Right cardiac atrium (tissue), 5 donors: ENCODE data around the gene SCART1. TPM values are rescaled to one million over a fixed set of nuclear protein-coding genes. Genes with fewer than 3 reads are reported as not detected.
A peak's percentile ranks its signal among the peaks of the same experiment; 100 is the strongest.

Experiments
- ATAC-seq, 2 donors: fragments of 200-7000 bp; cut with Tn5 transposase; one replicate each; pipeline versions ENCODE4 v1.8.0 to v1.9.1; 2020; ENCODE audit warnings: moderate library complexity in 2 of 2, mild to moderate bottlenecking in 1 of 2
- DNase-seq, 3 donors: peaks; one replicate each; pipeline ENCODE4 v3.0.0-alpha.2; 2020
- H3K27ac ChIP-seq: one replicate; pipeline ENCODE4 v1.5.1; 2013; ENCODE audit warnings: mild to moderate bottlenecking, low read length, control low read depth, moderate library complexity
- H3K27me3 ChIP-seq: one replicate; pipeline ENCODE4 v1.6.1; 2013; ENCODE audit not compliant: control insufficient read depth, insufficient read depth
- H3K4me1 ChIP-seq: one replicate; pipeline ENCODE4 v1.6.1; 2013; ENCODE audit warnings: low read length; ENCODE audit not compliant: control insufficient read depth, insufficient read depth
- H3K4me3 ChIP-seq: one replicate; pipeline ENCODE4 v1.5.1; 2013; ENCODE audit warnings: low read length, control low read depth
- H3K9me3 ChIP-seq: one replicate; pipeline ENCODE4 v1.6.1; 2013; ENCODE audit warnings: low read length; ENCODE audit not compliant: control insufficient read depth
- whole genome bisulfite sequencing: extraction: QIAGEN DNeasy Blood & Tissue Kit; methylation state at CpG from one replicate; pipeline ENCODE4 v1.1.7; 2013; 5-methylcytosine and 5-hydroxymethylcytosine counted together
- intact Hi-C, 4 donors: fragments of 100-400 bp; cut with DNase I; formaldehyde crosslinking; loops; one replicate each; pipeline versions ENCODE4 v1.11.0 to v1.14.0; 2022 to 2023
- polyA plus RNA-seq: library from polyadenylated mRNA; stranded (reverse); fragments of 200-250 nt; gene quantifications from one replicate; pipeline ENCODE4 v1.2.3, GENCODE V29; 2013
- total RNA-seq, 4 donors: library from RNA; stranded (reverse); fragmentation: NEBNext Ultra II Directional; extraction: Animal tissue kit (Norgen Biotek cat#: 25700); gene quantifications; one replicate each; pipeline ENCODE4 v1.2.1, GENCODE V29; 2021
- donor health status: healthy with polysubstance abuse.
- donor health status: DM: no; HTN: yes; CAD: no.
- donor health status: DM: no; HTN: no; CAD: no.
- donor health status: DM: no; HTN: yes; CAD: no; lungs with severe emphysema.
- donor health status: DM: yes; HTN: yes; CAD: no.

Gene SCART1
- total and polyA plus RNA-seq, 5 donors: 0.29 to 1.4 (median 0.82) TPM

- WGBS: 52% methylated on average over 80 of the region's 80 CpGs
- Histone ChIP-seq H3K27ac (no peak overlapping the region), H3K27me3 (no peaks in the 10 kb centered on the region), H3K4me3 (no peak overlapping the region), H3K9me3 (no peaks in the 10 kb centered on the region), H3K4me1 (no peaks in the 10 kb centered on the region)
- intact Hi-C loops: no loop called here
- DNase-seq (peak in 2 of 3 donors; percentile 29 to 51), ATAC-seq (peak; percentile 23 to 43)
Observed at GRCh38 chr10:133445751-133446708, 7.7 kb upstream of the SCART1 start.

DNA sequence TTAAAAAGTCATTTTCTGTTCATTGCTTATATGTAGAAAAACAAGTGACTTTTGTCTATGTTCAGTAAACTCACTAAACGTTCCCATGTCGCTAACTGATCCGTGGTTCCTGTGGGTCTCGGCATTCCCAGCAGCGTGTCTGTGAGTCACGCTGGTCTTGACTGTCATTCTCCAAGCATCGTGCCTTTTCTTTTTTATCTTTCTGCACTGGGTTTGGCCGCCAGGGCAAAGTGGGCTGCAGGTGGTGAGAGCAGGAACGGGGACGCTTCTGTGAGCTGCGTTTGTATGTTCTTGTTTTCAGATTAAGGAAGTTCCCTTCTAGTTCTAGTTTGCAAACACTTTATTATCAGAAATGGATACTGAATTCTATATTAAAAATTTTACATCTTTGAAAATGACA lies 6.8 kb upstream of the SCART1 start:
- Histone ChIP-seq H3K27ac (no peak overlapping the region), H3K4me3 (no peak overlapping the region), H3K9me3 (no peaks in the 10 kb centered on the region), H3K27me3 (no peaks in the 10 kb centered on the region), H3K4me1 (no peaks in the 10 kb centered on the region)
- DNase-seq (no peak), ATAC-seq (no peak)
- intact Hi-C loops: no loop called here
- WGBS: 81% methylated on average over 11 of the region's 11 CpGs

GRCh38 chr10:133448120-133448519 lies 5.6 kb upstream of the SCART1 start:
- no peaks in the 10 kb centered on the region for H3K9me3 ChIP-seq
- no peak for DNase-seq
- no peak overlapping the region for H3K27ac ChIP-seq
- no peaks in the 10 kb centered on the region for H3K4me1 ChIP-seq
- H3K27me3 ChIP-seq: no peaks in the 10 kb centered on the region
- no peak overlapping the region for H3K4me3 ChIP-seq
- intact Hi-C loops: no loop called here
- ATAC-seq: no peak

- Histone ChIP-seq H3K9me3 (no peaks in the 10 kb centered on the region), H3K27ac (no peak overlapping the region), H3K4me1 (no peaks in the 10 kb centered on the region), H3K4me3 (no peak overlapping the region), H3K27me3 (no peaks in the 10 kb centered on the region)
- intact Hi-C loops: no loop called here
- ATAC-seq (no peak), DNase-seq (no peak)
- WGBS: 53% methylated on average over 4 of the region's 4 CpGs
Observed at GRCh38 chr10:133451346-133451745, 2.4 kb upstream of the SCART1 start.

DNA sequence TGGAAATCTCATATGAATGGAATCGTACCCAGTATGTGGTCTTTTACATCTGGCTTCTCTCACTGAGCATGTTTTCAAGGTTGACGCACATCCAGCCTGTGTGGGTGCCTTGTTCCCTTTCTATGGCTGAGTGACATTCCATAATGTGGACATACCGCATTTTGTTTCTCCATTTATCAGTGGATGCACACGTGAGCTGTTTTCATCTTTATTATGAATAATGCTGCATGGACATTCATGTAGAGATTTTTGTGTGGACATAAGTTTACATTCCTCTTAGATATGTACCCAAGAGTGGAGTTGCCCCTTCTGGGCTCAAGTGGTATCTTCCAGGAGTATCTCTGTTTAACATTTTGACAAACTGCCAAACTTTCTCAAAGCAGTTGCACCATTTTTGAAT lies 1.3 kb upstream of the SCART1 start:
- intact Hi-C loops: no loop called here
- no peak for ATAC-seq
- Histone ChIP-seq H3K27me3 (no peaks in the 10 kb centered on the region), H3K4me1 (no peaks in the 10 kb centered on the region), H3K9me3 (no peaks in the 10 kb centered on the region), H3K27ac (no peak overlapping the region), H3K4me3 (no peak overlapping the region)
- DNase-seq: no peak
- 81% methylated on average over 4 of the region's 4 CpGs for whole genome bisulfite sequencing

GRCh38 chr10:133454204-133454893 lies 604 bp downstream of the SCART1 start:
- Histone ChIP-seq H3K4me1 (no peaks in the 10 kb centered on the region), H3K4me3 (no peak overlapping the region), H3K27me3 (no peaks in the 10 kb centered on the region), H3K9me3 (no peaks in the 10 kb centered on the region), H3K27ac (no peak overlapping the region)
- ATAC-seq: peak in 1 of 2 donors; percentile 22
- intact Hi-C loops: no loop called here
- WGBS: 81% methylated on average over 10 of the region's 10 CpGs
- DNase-seq: no peak

DNA sequence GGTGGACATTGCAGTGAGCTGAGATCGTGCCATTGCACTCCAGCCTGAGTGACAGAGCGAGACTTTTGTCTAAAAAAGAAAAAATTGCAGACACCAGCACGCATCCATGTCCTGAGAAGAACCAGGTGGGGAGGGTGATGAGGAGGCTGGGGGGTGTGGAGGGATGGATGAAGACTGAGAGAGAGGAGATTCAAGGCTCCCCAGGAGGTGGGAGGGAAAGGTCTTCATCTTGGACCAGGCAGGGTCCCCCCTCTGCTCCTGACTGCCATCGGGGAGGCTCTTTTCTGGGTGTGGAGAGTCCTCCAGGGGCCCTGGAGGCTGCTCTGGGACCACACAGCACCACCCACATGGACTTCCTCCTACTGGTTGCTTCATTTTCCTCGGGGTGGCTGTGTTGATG lies 1.5 kb downstream of the SCART1 start:
- Histone ChIP-seq H3K4me1 (no peaks in the 10 kb centered on the region), H3K27me3 (no peaks in the 10 kb centered on the region), H3K9me3 (no peaks in the 10 kb centered on the region), H3K27ac (no peak overlapping the region), H3K4me3 (no peak overlapping the region)
- DNase-seq: no peak
- 78% methylated on average over 5 of the region's 5 CpGs for WGBS
- ATAC-seq: no peak
- intact Hi-C loops: no loop called here

DNA sequence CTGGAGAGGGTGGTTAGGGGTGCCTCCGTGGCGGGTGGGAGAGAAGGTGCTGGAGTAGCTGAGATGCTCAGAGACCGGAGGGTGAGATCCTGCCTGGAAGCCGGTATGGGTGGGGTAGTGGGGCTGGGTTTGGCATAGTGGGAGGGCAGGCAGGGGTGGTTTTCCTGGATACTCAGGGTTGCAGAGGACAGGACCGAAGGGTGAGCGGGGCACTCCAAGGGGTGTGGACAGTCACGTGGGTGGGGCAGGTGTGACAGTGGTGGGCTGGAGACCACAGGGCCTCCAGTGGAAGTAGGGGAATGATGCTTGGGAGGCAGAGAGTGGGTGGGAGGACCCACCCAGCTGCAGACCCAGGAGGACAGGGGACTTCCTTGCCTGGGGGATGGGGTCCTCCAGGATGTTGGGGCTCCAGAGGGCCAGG lies 1.9 kb downstream of the SCART1 start:
- ATAC-seq (no peak), DNase-seq (no peak)
- Histone ChIP-seq H3K27me3 (no peaks in the 10 kb centered on the region), H3K4me3 (no peak overlapping the region), H3K27ac (no peak overlapping the region), H3K4me1 (no peaks in the 10 kb centered on the region), H3K9me3 (no peaks in the 10 kb centered on the region)
- intact Hi-C loops: no loop called here
- 90% methylated on average over 7 of the region's 7 CpGs for WGBS

DNA sequence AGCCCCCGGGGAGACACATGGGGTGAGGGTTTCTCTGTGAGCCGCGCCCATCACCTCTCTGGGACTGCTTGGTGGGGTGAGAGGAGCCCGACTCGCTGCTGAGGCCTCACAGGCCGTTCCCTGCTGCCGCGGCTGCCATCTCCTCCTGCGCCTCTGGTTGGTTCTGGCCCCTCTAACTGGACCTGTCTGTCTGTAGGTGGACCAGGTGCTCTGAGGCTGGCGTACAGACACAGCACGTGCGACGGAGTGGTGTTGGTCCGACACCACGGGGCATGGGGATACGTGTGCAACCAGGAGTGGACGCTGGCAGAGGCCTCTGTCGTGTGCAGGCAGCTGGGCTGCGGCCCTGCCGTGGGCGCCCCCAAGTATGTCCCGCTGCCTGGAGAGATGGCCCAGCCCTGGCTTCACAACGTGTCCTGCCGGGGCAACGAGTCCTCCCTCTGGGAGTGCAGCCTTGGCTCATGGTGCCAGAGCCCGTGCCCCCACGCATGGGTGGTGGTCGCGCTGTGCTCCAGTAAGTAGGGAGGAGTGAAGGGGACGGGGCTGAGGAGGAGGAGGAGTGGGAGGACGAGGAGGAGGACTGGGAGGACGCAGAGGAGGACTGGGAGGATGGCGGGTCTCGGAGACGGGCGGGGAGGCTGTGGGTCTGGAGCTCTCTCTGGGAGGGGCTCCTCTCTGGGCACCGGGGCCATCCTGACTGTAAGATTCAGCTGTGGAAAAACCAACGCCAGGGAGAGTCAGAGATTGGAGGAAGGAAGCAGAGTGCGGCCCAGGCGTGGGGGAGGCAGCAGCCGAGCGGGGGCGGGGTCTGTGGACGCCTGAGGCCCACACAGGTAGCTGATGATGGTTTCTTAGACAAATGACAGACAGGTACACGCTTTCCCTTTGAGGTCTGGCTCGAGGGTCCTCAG lies 2.6 kb downstream of the SCART1 start:
- ATAC-seq: no peak
- Histone ChIP-seq H3K27ac (no peak overlapping the region), H3K27me3 (no peaks in the 10 kb centered on the region), H3K4me1 (no peaks in the 10 kb centered on the region), H3K9me3 (no peaks in the 10 kb centered on the region), H3K4me3 (no peak overlapping the region)
- intact Hi-C loops: no loop called here
- no peak for DNase-seq
- 83% methylated on average over 46 of the region's 46 CpGs for WGBS

- ATAC-seq (no peak), DNase-seq (peak in 1 of 3 donors; percentile 27)
- Histone ChIP-seq H3K9me3 (no peaks in the 10 kb centered on the region), H3K27ac (no peak overlapping the region), H3K4me3 (no peak overlapping the region), H3K27me3 (no peaks in the 10 kb centered on the region), H3K4me1 (no peaks in the 10 kb centered on the region)
- whole genome bisulfite sequencing: 89% methylated on average over 34 of the region's 34 CpGs
- intact Hi-C loops: no loop called here
Observed at GRCh38 chr10:133457100-133457841, 3.5 kb downstream of the SCART1 start.
